H9 (cell line): ENCODE measurements around the gene AP1S1. TPM values are rescaled to one million over a fixed set of nuclear protein-coding genes. Genes with fewer than 3 reads are reported as not detected.

Experiments
- DNase-seq: peaks from one replicate; pipeline ENCODE4 v3.0.0-alpha.2; 2017
- H2AFZ ChIP-seq: one replicate; pipeline ENCODE4 v1.6.1; 2013; ENCODE audit warnings: mild to moderate bottlenecking, low read length, control low read depth, moderate library complexity
- H2AK5ac ChIP-seq: 2 replicates; pipeline ENCODE4 v1.6.1; 2013; ENCODE audit warnings: low read length, control low read depth, mixed read lengths; ENCODE audit not compliant: insufficient read length
- H2BK120ac ChIP-seq: one replicate; pipeline ENCODE4 v1.6.1; 2013; ENCODE audit warnings: low read depth, mild to moderate bottlenecking, low read length, control low read depth, inconsistent platforms; ENCODE audit not compliant: poor library complexity, severe bottlenecking
- H2BK12ac ChIP-seq: 2 replicates; pipeline ENCODE4 v1.6.1; 2013; ENCODE audit warnings: low read length, control low read depth, mixed read lengths, low read depth; ENCODE audit not compliant: insufficient read length
- H2BK15ac ChIP-seq: 2 replicates; pipeline ENCODE4 v1.6.1; 2013; ENCODE audit warnings: low read depth, low read length, control low read depth
- H2BK20ac ChIP-seq: one replicate; pipeline ENCODE4 v1.6.1; 2013; ENCODE audit warnings: low read depth, mild to moderate bottlenecking, low read length, control low read depth, inconsistent platforms; ENCODE audit not compliant: poor library complexity, severe bottlenecking
- H2BK5ac ChIP-seq: 2 replicates; pipeline ENCODE4 v1.6.1; 2013; ENCODE audit warnings: low read length, control low read depth, mixed read lengths; ENCODE audit not compliant: insufficient read length
- H3K14ac ChIP-seq: 2 replicates; pipeline ENCODE4 v1.6.1; 2013; ENCODE audit warnings: low read length, control low read depth; ENCODE audit not compliant: insufficient read depth
- H3K18ac ChIP-seq: 2 replicates; pipeline ENCODE4 v1.6.1; 2013; ENCODE audit warnings: low read depth, mild to moderate bottlenecking, mixed read lengths, low read length, control low read depth; ENCODE audit not compliant: insufficient read length
- H3K23ac ChIP-seq: 2 replicates; pipeline ENCODE4 v1.6.1; 2013; ENCODE audit warnings: low read length, control low read depth, mixed read lengths, low read depth; ENCODE audit not compliant: insufficient read length
- H3K23me2 ChIP-seq: 2 replicates; pipeline ENCODE4 v1.6.1; 2013; ENCODE audit warnings: low read depth, mild to moderate bottlenecking, mixed read lengths, low read length, control low read depth; ENCODE audit not compliant: insufficient read length, poor library complexity, severe bottlenecking
- H3K27ac ChIP-seq: 2 replicates; pipeline ENCODE4 v1.5.1; 2013; ENCODE audit warnings: low read length, control low read depth, mixed read lengths, low read depth; ENCODE audit not compliant: insufficient read length
- H3K27me3 ChIP-seq: 2 replicates; pipeline ENCODE4 v1.6.1; 2013; ENCODE audit warnings: low read length, control low read depth, inconsistent platforms; ENCODE audit not compliant: insufficient read depth
- H3K4ac ChIP-seq: 2 replicates; pipeline ENCODE4 v1.6.1; 2013; ENCODE audit warnings: low read depth, mild to moderate bottlenecking, control low read depth, inconsistent platforms, low read length, moderate library complexity
- H3K4me1 ChIP-seq: 2 replicates; pipeline ENCODE4 v1.6.1; 2013; ENCODE audit warnings: low read length, control low read depth, inconsistent platforms; ENCODE audit not compliant: insufficient read depth
- H3K4me2 ChIP-seq: 2 replicates; pipeline ENCODE4 v1.6.1; 2013; ENCODE audit warnings: low read length, control low read depth, mixed read lengths; ENCODE audit not compliant: insufficient read length, insufficient read depth
- H3K56ac ChIP-seq: 2 replicates; pipeline ENCODE4 v1.6.1; 2013; ENCODE audit warnings: low read depth, mild to moderate bottlenecking, mixed read lengths, low read length, control low read depth; ENCODE audit not compliant: insufficient read length
- H3K79me1 ChIP-seq: 2 replicates; pipeline ENCODE4 v1.6.1; 2013; ENCODE audit warnings: low read depth, mild to moderate bottlenecking, moderate library complexity, low read length, control low read depth, inconsistent platforms; ENCODE audit not compliant: insufficient read depth, poor library complexity, severe bottlenecking
- H3K79me2 ChIP-seq: 2 replicates; pipeline ENCODE4 v1.6.1; 2013; ENCODE audit warnings: low read length, control low read depth, inconsistent platforms; ENCODE audit not compliant: insufficient read depth
- H3K9ac ChIP-seq: 2 replicates; pipeline ENCODE4 v1.6.1; 2013; ENCODE audit warnings: low read length, control low read depth, mixed read lengths; ENCODE audit not compliant: insufficient read length; ENCODE audit errors: extremely low read depth
- H3K9me3 ChIP-seq: one replicate; pipeline ENCODE4 v1.6.1; 2013; ENCODE audit warnings: low read depth, low read length, inconsistent platforms; ENCODE audit not compliant: control insufficient read depth
- H3T11ph ChIP-seq: one replicate; pipeline ENCODE4 v1.6.1; 2013; ENCODE audit warnings: mild to moderate bottlenecking, low read length, control low read depth, inconsistent platforms
- H4K20me1 ChIP-seq: one replicate; pipeline ENCODE4 v1.6.1; 2013; ENCODE audit not compliant: control insufficient read depth, insufficient read length, insufficient read depth
- H4K5ac ChIP-seq: 2 replicates; pipeline ENCODE4 v1.6.1; 2013; ENCODE audit warnings: low read depth, mild to moderate bottlenecking, mixed read lengths, low read length, control low read depth; ENCODE audit not compliant: insufficient read length
- H4K8ac ChIP-seq: replicated peaks from 2 replicates; pipeline ENCODE4 v1.6.1; 2013; ENCODE audit warnings: low read length, control low read depth, mixed read lengths, low read depth; ENCODE audit not compliant: insufficient read length
- H4K91ac ChIP-seq: 2 replicates; pipeline ENCODE4 v1.6.1; 2013; ENCODE audit warnings: low read depth, mild to moderate bottlenecking, moderate library complexity, mixed read lengths, low read length, control low read depth; ENCODE audit not compliant: insufficient read length
- H3K27ac Mint-ChIP-seq, 3 experiments: 2 replicates in 2 of 3; 3 replicates in 1 of 3; pipeline ENCODE4 v1.8.0; 2020 to 2021; ENCODE audit warnings: mixed read lengths in 3 of 3, mild to moderate bottlenecking in 1 of 3, moderate library complexity in 1 of 3
- H3K27me3 Mint-ChIP-seq: 2 replicates; pipeline ENCODE4 v1.8.0; 2021; ENCODE audit warnings: low read depth, mild to moderate bottlenecking, moderate library complexity, mixed read lengths
- H3K36me3 Mint-ChIP-seq, 3 experiments: 2 replicates in 2 of 3; 3 replicates in 1 of 3; pipeline ENCODE4 v1.8.0; 2020 to 2021; ENCODE audit warnings: low read depth in 3 of 3, mixed read lengths in 3 of 3; ENCODE audit not compliant: insufficient read depth in 1 of 3
- H3K4me1 Mint-ChIP-seq, 2 experiments: 2 replicates each; pipeline ENCODE4 v1.8.0; 2020; ENCODE audit warnings: mixed read lengths in 2 of 2
- H3K4me3 Mint-ChIP-seq, 2 experiments: 2 replicates in 1 of 2; 3 replicates in 1 of 2; pipeline ENCODE4 v1.8.0; 2020 to 2021; ENCODE audit warnings: mild to moderate bottlenecking in 2 of 2, mixed read lengths in 2 of 2, moderate library complexity in 1 of 2
- H3K9me3 Mint-ChIP-seq, 2 experiments: 2 replicates in 1 of 2; 3 replicates in 1 of 2; pipeline ENCODE4 v1.8.0; 2020; ENCODE audit warnings: mild to moderate bottlenecking in 2 of 2, mixed read lengths in 2 of 2, moderate library complexity in 1 of 2
- CTCF ChIP-seq: fragments of 200-600 bp; sonication (generic); conservative IDR thresholded peaks from 3 replicates; pipeline ENCODE4 v1.8.0; 2021; ENCODE audit warnings: antibody characterized with exemption, mild to moderate bottlenecking
- WGBS: extraction: QIAGEN DNeasy Blood & Tissue Kit; methylation state at CpG from one replicate; pipeline ENCODE4 v1.1.7; 2013; ENCODE audit warnings: missing lambda C conversion rate, low lambda C conversion rate, mixed read lengths; ENCODE audit not compliant: insufficient read length; ENCODE audit errors: extremely low coverage; 5-methylcytosine and 5-hydroxymethylcytosine counted together
- total RNA-seq: library from RNA; stranded (reverse); gene quantifications from 2 replicates; pipeline ENCODE4 v1.2.1, GENCODE V29; 2021

Gene AP1S1
- total RNA-seq, 1 experiment from 2014 or later: 65.2 TPM

DNA sequence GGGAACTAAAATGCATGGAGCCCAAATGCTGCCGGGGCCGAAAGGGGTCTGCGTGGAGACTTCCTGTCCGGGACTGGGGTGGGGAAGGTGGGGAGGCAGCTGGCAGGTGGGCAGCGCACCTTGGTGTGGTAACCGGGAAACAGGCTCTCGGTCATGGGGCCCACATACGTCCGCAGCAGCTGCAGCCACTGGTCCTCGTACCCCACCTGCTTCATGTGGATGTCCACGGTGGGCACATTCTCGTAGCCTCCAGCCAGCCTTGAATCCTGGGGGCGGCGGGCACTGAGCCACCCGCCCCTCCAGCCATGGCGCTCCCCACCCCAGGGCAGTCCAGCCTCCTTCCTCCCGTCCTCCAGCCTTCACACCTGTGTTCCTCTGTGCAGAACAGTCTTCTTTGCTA, 53.2 kb downstream of the AP1S1 start:
- no peaks in the 10 kb centered on the region for H3K79me2 ChIP-seq
- no peak for DNase-seq
- no peak overlapping the region for H4K5ac ChIP-seq
- no peak overlapping the region for H3K4me2 ChIP-seq
- Mint-ChIP-seq H3K27ac (peak overlapping the region in 2 of 3 experiments; percentile 39 to 52; a peak in 1 of 7 replicates), H3K36me3 (peaks cover 7 to 43% (median 19%) of the 10 kb centered on the region in 3 experiments; a peak in 6 of 7 replicates), H3K9me3 (no peaks in the 10 kb centered on the region), H3K27me3 (peaks cover 7% of the 10 kb centered on the region), H3K4me1 (no peaks in the 10 kb centered on the region), H3K4me3 (no peak overlapping the region)
- H3K18ac ChIP-seq: no peak overlapping the region
- no peaks in the 10 kb centered on the region for H4K20me1 ChIP-seq
- H2BK120ac ChIP-seq: no peak overlapping the region
- no peak overlapping the region for H2BK15ac ChIP-seq
- no peaks in the 10 kb centered on the region for H3K79me1 ChIP-seq
- TF ChIP-seq CTCF: no peak
- no peak overlapping the region for H4K91ac ChIP-seq
- no peak overlapping the region for H3K23ac ChIP-seq
- H3K9me3 ChIP-seq: no peaks in the 10 kb centered on the region
- no peak overlapping the region for H4K8ac ChIP-seq
- WGBS: no CpG with 5 or more reads among the region's 17 CpGs
- H3K9ac ChIP-seq: no peak overlapping the region
- H3K23me2 ChIP-seq: no peaks in the 10 kb centered on the region
- H3T11ph ChIP-seq: no peak overlapping the region
- H2AFZ ChIP-seq: no peak overlapping the region
- no peak overlapping the region for H3K4ac ChIP-seq
- no peak overlapping the region for H3K56ac ChIP-seq
- no peaks in the 10 kb centered on the region for H3K4me1 ChIP-seq
- H2AK5ac ChIP-seq: no peak overlapping the region
- no peak overlapping the region for H3K14ac ChIP-seq
- H2BK5ac ChIP-seq: no peak overlapping the region
- no peak overlapping the region for H2BK12ac ChIP-seq
- H3K27me3 ChIP-seq: no peaks in the 10 kb centered on the region
- no peak overlapping the region for H2BK20ac ChIP-seq
- H3K27ac ChIP-seq: no peak overlapping the region
